GM23338 (cell line): Measurements from ENCODE around the gene GPR61.

Source experiments
- CREB1 ChIP-seq: fragments of 250-450 bp; sonication (Bioruptor Pico); IDR thresholded peaks from 2 replicates; pipeline ENCODE4 v1.5.0; 2020; ENCODE audit warnings: low read depth, mild to moderate bottlenecking, moderate library complexity
- CTCF ChIP-seq, 2 experiments: fragments of 200-600 bp in 1 of 2; sonication (generic) in 1 of 2; conservative IDR thresholded peaks; 2 replicates each; pipeline versions ENCODE4 v1.5.1 to v1.6.1; 2016 to 2017; ENCODE audit warnings: antibody characterized with exemption in 2 of 2, low read depth in 2 of 2, mild to moderate bottlenecking in 2 of 2, moderate library complexity in 1 of 2
- EZH2 ChIP-seq: fragments of 200-600 bp; sonication (generic); IDR thresholded peaks from one replicate; pipeline ENCODE4 v1.8.0; 2017; ENCODE audit warnings: antibody characterized with exemption, mild to moderate bottlenecking, low read depth; ENCODE audit not compliant: unreplicated experiment
- EZH2phosphoT487 ChIP-seq: fragments of 200-600 bp; sonication (generic); IDR thresholded peaks from one replicate; pipeline ENCODE4 v1.8.1; 2018; ENCODE audit warnings: antibody characterized with exemption; ENCODE audit not compliant: unreplicated experiment
- JUNB ChIP-seq: IDR thresholded peaks from one replicate; pipeline ENCODE4 v1.6.1; 2016; ENCODE audit warnings: antibody characterized with exemption; ENCODE audit not compliant: unreplicated experiment
- NANOG ChIP-seq: IDR thresholded peaks from 2 replicates; pipeline ENCODE4 v1.6.1; 2016; ENCODE audit warnings: antibody characterized with exemption, borderline replicate concordance
- POLR2AphosphoS5 ChIP-seq: IDR thresholded peaks from 2 replicates; pipeline ENCODE4 v1.6.1; 2016; ENCODE audit warnings: antibody characterized with exemption, low read depth
- STAT1 ChIP-seq: IDR thresholded peaks from one replicate; pipeline ENCODE4 v1.6.1; 2016; ENCODE audit warnings: antibody characterized with exemption; ENCODE audit not compliant: unreplicated experiment
- ZNF114 ChIP-seq: fragments of 250-450 bp; sonication (Bioruptor Pico); IDR thresholded peaks from 2 replicates; pipeline ENCODE4 v1.5.0; 2020; ENCODE audit warnings: mild to moderate bottlenecking, moderate library complexity
- TF ChIP-seq, protein P1 (sequence below): IDR thresholded peaks from 2 replicates; pipeline ENCODE4 v1.6.1; 2016; ENCODE audit warnings: antibody characterized with exemption

GRCh38 chr1:109589177-109589576, 49.5 kb downstream of the GPR61 start:
- TF ChIP-seq CTCF (conservative IDR thresholded peaks at IDR 0.05; ENCODE audit: low read depth in 2 of 2) (no peak), EZH2phosphoT487 (no peak), POLR2AphosphoS5 (no peak), JUNB (no peak), ZNF114 (CRISPR knock-in tag) (no peak), CREB1 (CRISPR knock-in tag) (no peak), NANOG (no peak), EZH2 (no peak), STAT1 (no peak)
- TF ChIP-seq, protein P1, sequence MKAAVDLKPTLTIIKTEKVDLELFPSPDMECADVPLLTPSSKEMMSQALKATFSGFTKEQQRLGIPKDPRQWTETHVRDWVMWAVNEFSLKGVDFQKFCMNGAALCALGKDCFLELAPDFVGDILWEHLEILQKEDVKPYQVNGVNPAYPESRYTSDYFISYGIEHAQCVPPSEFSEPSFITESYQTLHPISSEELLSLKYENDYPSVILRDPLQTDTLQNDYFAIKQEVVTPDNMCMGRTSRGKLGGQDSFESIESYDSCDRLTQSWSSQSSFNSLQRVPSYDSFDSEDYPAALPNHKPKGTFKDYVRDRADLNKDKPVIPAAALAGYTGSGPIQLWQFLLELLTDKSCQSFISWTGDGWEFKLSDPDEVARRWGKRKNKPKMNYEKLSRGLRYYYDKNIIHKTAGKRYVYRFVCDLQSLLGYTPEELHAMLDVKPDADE = no peak
